OCI-LY1 (cell line): Measurements from ENCODE around the gene KDM6B.

Experiments used
- H2AFZ ChIP-seq: fragments of 200-600 bp; sonication (generic), shearing (Covaris generic); 2 replicates; pipeline ENCODE4 v1.6.0; 2014; ENCODE audit warnings: antibody characterized with exemption, mild to moderate bottlenecking, low read length
- H3F3A ChIP-seq: fragments of 200-600 bp; sonication (generic), shearing (Covaris generic); 2 replicates; pipeline ENCODE4 v1.6.0; 2014; ENCODE audit warnings: mild to moderate bottlenecking, antibody characterized with exemption, low read length, moderate library complexity; ENCODE audit not compliant: insufficient read depth
- H3K27ac ChIP-seq: fragments of 200-600 bp; sonication (generic); 2 replicates; pipeline ENCODE4 v1.5.1; 2014; ENCODE audit warnings: low read length, mixed run types, mild to moderate bottlenecking, low read depth; ENCODE audit not compliant: poor library complexity, severe bottlenecking
- H3K27me3 ChIP-seq: fragments of 200-600 bp; sonication (generic); 2 replicates; pipeline ENCODE4 v1.6.0; 2014; ENCODE audit warnings: antibody characterized with exemption, mild to moderate bottlenecking, low read length, moderate library complexity; ENCODE audit not compliant: insufficient read depth
- H3K36me3 ChIP-seq: fragments of 200-600 bp; sonication (generic); 2 replicates; pipeline ENCODE4 v1.6.1; 2014; ENCODE audit warnings: mild to moderate bottlenecking, antibody characterized with exemption, low read length, moderate library complexity, mixed read lengths; ENCODE audit not compliant: insufficient read depth
- H3K4me1 ChIP-seq: fragments of 200-600 bp; sonication (generic); 2 replicates; pipeline ENCODE4 v1.5.1; 2014; ENCODE audit warnings: mild to moderate bottlenecking, low read length, moderate library complexity; ENCODE audit not compliant: insufficient read depth, severe bottlenecking
- H3K4me2 ChIP-seq: fragments of 200-600 bp; sonication (generic), shearing (Covaris generic); 2 replicates; pipeline ENCODE4 v1.6.1; 2014; ENCODE audit warnings: low read length
- H3K4me3 ChIP-seq: fragments of 200-600 bp; sonication (generic); 2 replicates; pipeline ENCODE4 v1.5.1; 2014; ENCODE audit warnings: low read length, low read depth, mild to moderate bottlenecking, mixed read lengths; ENCODE audit not compliant: poor library complexity, severe bottlenecking
- H3K79me2 ChIP-seq: fragments of 200-600 bp; shearing (Covaris generic); 2 replicates; pipeline ENCODE4 v1.6.1; 2016; ENCODE audit warnings: mixed run types, low read length, mixed read lengths; ENCODE audit not compliant: insufficient read depth
- H3K9ac ChIP-seq: fragments of 200-600 bp; sonication (generic), shearing (Covaris generic); 2 replicates; pipeline ENCODE4 v1.6.1; 2014; ENCODE audit warnings: mild to moderate bottlenecking, low read length, mixed read lengths
- H3K9me2 ChIP-seq: fragments of 200-600 bp; sonication (generic), shearing (Covaris generic); 2 replicates; pipeline ENCODE4 v1.6.1; 2014; ENCODE audit warnings: low read depth, mild to moderate bottlenecking, low read length, mixed read lengths
- H3K9me3 ChIP-seq: fragments of 200-600 bp; shearing (Covaris generic); 2 replicates; pipeline ENCODE4 v1.6.1; 2014; ENCODE audit warnings: low read length, mixed read lengths
- H4K20me1 ChIP-seq: fragments of 200-600 bp; sonication (generic), shearing (Covaris generic); 2 replicates; pipeline ENCODE4 v1.6.0; 2016; ENCODE audit warnings: mild to moderate bottlenecking, low read length; ENCODE audit not compliant: insufficient read depth
- CTCF ChIP-seq: fragments of 200-600 bp; sonication (generic), shearing (Covaris generic); IDR thresholded peaks from 2 replicates; pipeline ENCODE4 v1.5.1; 2017; ENCODE audit warnings: mild to moderate bottlenecking, antibody characterized with exemption, low read length, moderate library complexity, mixed read lengths
- EZH2 ChIP-seq: fragments of 200-600 bp; sonication (generic), shearing (Covaris generic); IDR thresholded peaks from 2 replicates; pipeline ENCODE4 v1.8.0; 2017; ENCODE audit warnings: borderline replicate concordance, mixed run types, mild to moderate bottlenecking, antibody characterized with exemption, low read length, moderate library complexity, mixed read lengths

Gene KDM6B

GRCh38 chr17:7824021-7824924 lies 9.7 kb upstream of the KDM6B start:
- no peaks in the 10 kb centered on the region for H3K9me3 ChIP-seq
- no peak overlapping the region for H3K27ac ChIP-seq
- no peaks in the 10 kb centered on the region for H3K36me3 ChIP-seq
- TF ChIP-seq CTCF (no peak), EZH2 (no peak)
- no peak overlapping the region for H2AFZ ChIP-seq
- H3K27me3 ChIP-seq: no peaks in the 10 kb centered on the region; the same call in 1 of the 2 replicates
- H3K79me2 ChIP-seq: no peaks in the 10 kb centered on the region
- no peaks in the 10 kb centered on the region for H4K20me1 ChIP-seq
- no peaks in the 10 kb centered on the region for H3F3A ChIP-seq
- H3K9me2 ChIP-seq: no peaks in the 10 kb centered on the region
- H3K4me3 ChIP-seq: no peak overlapping the region
- H3K4me1 ChIP-seq: no peaks in the 10 kb centered on the region
- H3K4me2 ChIP-seq: no peak overlapping the region
- H3K9ac ChIP-seq: no peak overlapping the region

- no peak overlapping the region for H3K9ac ChIP-seq
- H3K4me1 ChIP-seq: no peaks in the 10 kb centered on the region
- no peaks in the 10 kb centered on the region for H3F3A ChIP-seq
- H3K9me3 ChIP-seq: no peaks in the 10 kb centered on the region
- no peak overlapping the region for H3K27ac ChIP-seq
- no peaks in the 10 kb centered on the region for H3K9me2 ChIP-seq
- no peak overlapping the region for H3K4me2 ChIP-seq
- H3K27me3 ChIP-seq: no peaks in the 10 kb centered on the region
- no peak overlapping the region for H2AFZ ChIP-seq
- H3K4me3 ChIP-seq: no peak overlapping the region
- no peaks in the 10 kb centered on the region for H4K20me1 ChIP-seq
- no peaks in the 10 kb centered on the region for H3K79me2 ChIP-seq
- TF ChIP-seq EZH2: no peak
- TF ChIP-seq CTCF: no peak
- no peaks in the 10 kb centered on the region for H3K36me3 ChIP-seq
These were observed 8.6 kb upstream of the KDM6B start for GRCh38 chr17:7825206-7825990.

GRCh38 chr17:7830616-7831015 lies 3.4 kb upstream of the KDM6B start:
- Histone ChIP-seq H3K79me2 (no peaks in the 10 kb centered on the region), H3K27me3 (no peaks in the 10 kb centered on the region), H3K4me2 (no peak overlapping the region), H4K20me1 (no peaks in the 10 kb centered on the region), H3K36me3 (no peaks in the 10 kb centered on the region), H3K9me3 (no peaks in the 10 kb centered on the region), H3K9me2 (no peaks in the 10 kb centered on the region), H3K9ac (no peak overlapping the region), H3K27ac (no peak overlapping the region), H3K4me1 (peaks cover 12% of the 10 kb centered on the region), H3F3A (no peaks in the 10 kb centered on the region), H2AFZ (no peak overlapping the region), H3K4me3 (no peak overlapping the region)
- no peak for TF ChIP-seq CTCF
- no peak for TF ChIP-seq EZH2
